Activated gamma-delta T cell treated with Interleukin-2 at 50 U/mL for 16 hours (primary cell): ENCODE measurements around the gene CAMK1D.

Source experiments
- DNase-seq: peaks from one replicate; pipeline ENCODE4 v3.0.0-alpha.2; 2020

The CAMK1D gene

DNA sequence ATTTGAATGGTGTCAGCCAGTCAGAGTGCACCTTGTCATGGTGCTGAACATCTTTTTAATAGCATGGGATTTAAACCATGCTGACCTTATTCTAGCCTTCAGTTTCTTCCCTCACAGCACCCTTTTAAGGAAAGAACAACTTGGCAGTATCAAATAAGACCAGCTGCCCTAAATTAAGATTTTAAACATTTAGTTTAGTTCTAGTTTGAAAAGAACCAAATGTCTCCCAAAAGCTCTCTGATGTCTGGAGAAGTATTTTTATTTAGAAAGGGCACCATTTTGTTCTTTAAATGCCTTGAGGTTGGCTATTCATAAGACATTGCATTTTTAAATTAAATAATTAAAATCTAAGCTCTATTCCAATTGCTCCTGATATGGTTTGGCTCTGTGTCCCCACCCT, 531.1 kb downstream of the CAMK1D start:
- DNase-seq, result no peak

- no peak for DNase-seq
Measured at GRCh38 chr10:12884851-12885250, 535.5 kb downstream of the CAMK1D start.
